AG09309 (cell line): Measurements from ENCODE around the gene XRCC5.

Source experiments
- DNase-seq: peaks from one replicate; pipeline ENCODE4 v3.0.0-alpha.2; 2010; ENCODE audit warnings: low read depth
- H3K4me3 ChIP-seq: 2 replicates; pipeline ENCODE4 v1.5.1; 2011; ENCODE audit warnings: mild to moderate bottlenecking, low read depth, low read length, moderate library complexity; ENCODE audit not compliant: control insufficient read depth
- TF ChIP-seq, protein P1 (sequence below): IDR thresholded peaks from 2 replicates; pipeline ENCODE4 v1.5.1; 2011; ENCODE audit warnings: mild to moderate bottlenecking, low read depth, low read length, inconsistent platforms; ENCODE audit not compliant: insufficient read depth, control insufficient read depth; ENCODE audit errors: missing control alignments

The XRCC5 gene

DNA sequence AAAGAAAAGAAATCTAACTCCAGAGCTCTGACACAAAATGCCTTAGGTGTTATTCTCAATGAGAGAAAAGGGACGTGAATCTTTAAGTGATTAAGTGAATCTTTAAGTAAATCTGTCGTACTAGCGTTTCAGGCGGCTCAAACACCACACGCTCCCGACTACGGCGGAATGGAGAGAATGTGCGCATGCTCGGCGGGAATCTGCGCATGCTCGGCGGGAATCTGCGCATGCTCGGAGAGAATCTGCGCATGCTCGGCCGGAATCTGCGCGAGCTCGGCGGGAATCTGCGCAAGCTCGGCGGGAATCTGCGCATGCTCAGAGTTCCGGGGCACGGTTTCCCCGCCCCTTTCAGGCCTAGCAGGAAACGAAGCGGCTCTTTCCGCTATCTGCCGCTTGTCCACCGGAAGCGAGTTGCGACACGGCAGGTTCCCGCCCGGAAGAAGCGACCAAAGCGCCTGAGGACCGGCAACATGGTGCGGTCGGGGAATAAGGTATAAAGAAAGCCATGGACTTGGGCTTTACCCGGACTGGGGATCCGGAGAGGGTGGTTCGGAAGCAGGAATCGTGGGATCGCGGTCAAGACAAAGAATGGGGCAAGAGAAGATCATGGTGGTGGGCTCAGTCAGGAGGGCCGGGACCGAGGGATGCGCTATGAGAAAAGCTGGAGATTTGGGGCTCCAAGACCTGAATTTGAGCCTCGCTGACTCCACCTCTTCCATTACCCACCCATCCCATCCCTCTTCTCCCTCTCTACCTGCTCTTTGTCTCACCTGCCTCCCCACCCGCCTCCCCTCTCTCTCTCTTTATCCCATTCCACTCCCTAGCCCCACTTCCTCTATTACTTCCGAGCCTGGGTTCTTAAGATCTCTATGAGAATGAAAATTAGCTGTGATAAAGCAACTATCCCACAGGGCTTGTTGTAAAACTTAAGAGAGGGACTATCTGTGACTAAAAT is at the start of gene XRCC5:
Gene XRCC5 (plus strand): TSS at position 382 of the 955 bp plus-strand sequence. CDS start 89 bp downstream, at position 471.
- peak; percentile 83 for DNase-seq
- TF ChIP-seq, protein P1, sequence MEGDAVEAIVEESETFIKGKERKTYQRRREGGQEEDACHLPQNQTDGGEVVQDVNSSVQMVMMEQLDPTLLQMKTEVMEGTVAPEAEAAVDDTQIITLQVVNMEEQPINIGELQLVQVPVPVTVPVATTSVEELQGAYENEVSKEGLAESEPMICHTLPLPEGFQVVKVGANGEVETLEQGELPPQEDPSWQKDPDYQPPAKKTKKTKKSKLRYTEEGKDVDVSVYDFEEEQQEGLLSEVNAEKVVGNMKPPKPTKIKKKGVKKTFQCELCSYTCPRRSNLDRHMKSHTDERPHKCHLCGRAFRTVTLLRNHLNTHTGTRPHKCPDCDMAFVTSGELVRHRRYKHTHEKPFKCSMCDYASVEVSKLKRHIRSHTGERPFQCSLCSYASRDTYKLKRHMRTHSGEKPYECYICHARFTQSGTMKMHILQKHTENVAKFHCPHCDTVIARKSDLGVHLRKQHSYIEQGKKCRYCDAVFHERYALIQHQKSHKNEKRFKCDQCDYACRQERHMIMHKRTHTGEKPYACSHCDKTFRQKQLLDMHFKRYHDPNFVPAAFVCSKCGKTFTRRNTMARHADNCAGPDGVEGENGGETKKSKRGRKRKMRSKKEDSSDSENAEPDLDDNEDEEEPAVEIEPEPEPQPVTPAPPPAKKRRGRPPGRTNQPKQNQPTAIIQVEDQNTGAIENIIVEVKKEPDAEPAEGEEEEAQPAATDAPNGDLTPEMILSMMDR, result no peak
- H3K4me3 ChIP-seq, result peak within 1 kb of the TSS; percentile 89

DNA sequence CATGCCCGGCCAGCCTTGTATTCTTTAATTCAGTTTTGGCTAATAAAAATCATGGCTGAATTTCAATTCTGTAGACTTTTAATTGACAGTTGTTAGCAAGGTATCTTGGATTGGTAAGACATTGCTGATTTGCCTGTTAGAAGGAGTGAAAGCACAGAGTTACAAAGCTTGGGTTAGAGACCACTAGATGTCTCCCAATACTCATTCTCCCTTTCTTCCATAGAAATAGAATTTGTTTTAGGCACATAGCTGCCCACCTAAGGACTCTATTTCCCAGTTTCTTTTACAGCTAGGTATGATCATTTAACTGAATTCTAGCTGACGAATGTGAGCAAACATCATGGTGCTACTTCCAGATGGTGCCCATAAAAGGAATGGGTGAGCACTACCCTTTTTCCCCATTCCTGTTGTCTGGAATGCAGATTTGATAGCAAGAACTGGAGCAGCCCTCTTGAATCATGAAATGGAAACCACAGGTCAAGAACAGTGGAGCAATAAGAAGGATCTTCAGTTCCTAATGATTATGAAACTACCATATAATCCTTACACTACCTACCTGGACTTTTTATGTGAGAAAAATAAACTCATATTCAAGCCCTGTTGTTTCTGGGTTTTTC is 45.0 kb upstream of the XRCC5 start:
- peak; percentile 23 for DNase-seq
- TF ChIP-seq, protein P1, result no peak
- no peak overlapping the region for H3K4me3 ChIP-seq

DNA sequence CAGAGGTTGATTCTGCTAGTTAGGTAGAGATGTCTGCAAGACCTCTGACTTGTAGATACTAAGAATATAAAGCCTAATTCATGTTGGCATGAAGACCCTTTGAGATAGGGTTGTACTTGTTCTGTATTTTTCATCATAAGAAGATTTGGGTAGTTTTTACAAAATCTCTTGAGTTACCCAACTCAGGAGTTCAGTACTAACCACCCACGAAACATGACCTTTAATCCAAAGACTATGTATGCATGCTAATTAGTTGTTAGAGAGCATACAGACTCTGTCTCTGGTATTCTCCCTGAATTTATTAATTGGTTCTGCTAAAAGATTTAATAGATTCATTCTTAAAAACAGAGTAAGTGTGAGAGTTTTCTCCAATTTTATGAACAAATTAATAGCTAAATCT is 44.5 kb upstream of the XRCC5 start:
- no peak overlapping the region for H3K4me3 ChIP-seq
- no peak for DNase-seq
- TF ChIP-seq, protein P1, result no peak

DNA sequence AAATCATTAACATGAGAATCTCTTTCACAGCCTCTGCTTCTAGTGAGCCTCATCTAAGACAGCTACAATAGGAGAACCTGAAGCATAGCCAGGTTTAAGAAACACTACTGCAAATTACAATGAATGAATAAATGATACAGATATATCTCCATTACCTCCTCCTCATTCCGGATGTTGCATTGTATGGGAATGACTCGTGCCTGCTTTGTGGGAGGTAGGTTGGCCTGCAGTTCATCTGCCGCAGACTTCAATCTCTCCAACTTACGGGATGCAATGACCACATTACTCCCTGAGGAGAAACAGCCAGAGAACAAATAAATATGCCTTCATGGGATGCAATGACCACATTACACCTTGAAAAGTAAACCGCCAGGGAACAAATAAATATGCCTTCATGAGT is 42.9 kb upstream of the XRCC5 start:
- TF ChIP-seq, protein P1, result no peak
- peak; percentile 34 for DNase-seq
- H3K4me3 ChIP-seq, result no peak overlapping the region

DNA sequence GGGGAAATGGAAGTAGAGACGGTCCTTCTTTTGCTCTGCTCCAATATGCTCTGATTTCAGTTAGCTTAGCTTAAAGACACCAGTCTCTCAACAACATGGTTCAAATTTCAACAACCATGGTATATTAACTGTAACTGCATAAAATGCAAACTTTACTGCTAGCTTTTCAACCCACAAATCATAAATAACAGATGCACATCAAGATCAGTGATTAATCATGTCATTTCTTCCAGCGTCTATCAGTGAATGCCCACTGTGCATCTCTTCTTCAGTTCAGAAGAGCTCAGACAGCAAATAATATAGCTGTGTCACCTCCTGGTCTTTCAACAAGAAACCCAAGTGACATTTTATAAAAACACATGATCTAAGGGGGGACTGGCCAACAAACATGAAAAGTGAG is 40.1 kb upstream of the XRCC5 start:
- TF ChIP-seq, protein P1, result no peak
- no peak for DNase-seq
- H3K4me3 ChIP-seq, result no peak overlapping the region

DNA sequence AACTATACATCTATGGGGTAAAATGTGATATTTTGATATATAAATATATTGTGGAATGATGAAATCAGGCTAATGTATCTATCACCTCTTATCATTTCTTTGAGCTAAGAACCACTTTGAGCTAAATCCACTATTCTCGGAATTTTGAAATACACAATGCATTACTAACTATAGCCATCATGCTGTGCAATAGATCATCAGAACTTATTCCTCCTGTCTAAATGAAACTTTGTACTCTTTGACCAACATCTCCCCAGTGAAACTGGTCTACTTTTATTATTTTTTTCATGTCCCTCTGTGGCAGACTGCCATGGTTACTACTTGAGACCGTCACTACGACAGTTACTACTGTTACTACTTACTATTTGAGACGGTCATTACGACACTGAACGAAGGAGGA is 39.0 kb upstream of the XRCC5 start:
- DNase-seq, result no peak
- no peak overlapping the region for H3K4me3 ChIP-seq
- TF ChIP-seq, protein P1, result no peak
